Liver (tissue), 9 donors: ENCODE measurements around the gene TBC1D5. TPM values are rescaled to one million over a fixed set of nuclear protein-coding genes. Genes with fewer than 3 reads are reported as not detected.

Source experiments
- DNase-seq: peaks from one replicate; pipeline ENCODE4 v3.0.0-alpha.2; 2017; ENCODE audit warnings: low spot score
- H3K27ac ChIP-seq, 2 donors: one replicate each; pipeline ENCODE4 v1.7.0; 2013; ENCODE audit warnings: inconsistent platforms in 2 of 2, low read length in 2 of 2, control low read depth in 1 of 2, low read depth in 1 of 2, mild to moderate bottlenecking in 1 of 2
- H3K27me3 ChIP-seq, 4 donors: one replicate each; pipeline versions ENCODE4 v1.6.1 to v1.7.0; 2013; ENCODE audit warnings: low read length in 3 of 4, inconsistent platforms in 1 of 4, mild to moderate bottlenecking in 1 of 4, moderate library complexity in 1 of 4; ENCODE audit not compliant: control insufficient read depth in 4 of 4, insufficient read depth in 4 of 4
- H3K36me3 ChIP-seq, 4 donors: one replicate each; pipeline versions ENCODE4 v1.6.1 to v1.7.0; 2013; ENCODE audit warnings: low read length in 3 of 4, mild to moderate bottlenecking in 3 of 4, low read depth in 1 of 4, moderate library complexity in 1 of 4; ENCODE audit not compliant: control insufficient read depth in 4 of 4, insufficient read depth in 3 of 4
- H3K4me1 ChIP-seq, 4 donors: one replicate each; pipeline versions ENCODE4 v1.6.1 to v1.7.0; 2013; ENCODE audit warnings: low read length in 3 of 4, mild to moderate bottlenecking in 3 of 4, moderate library complexity in 1 of 4; ENCODE audit not compliant: control insufficient read depth in 4 of 4, insufficient read depth in 4 of 4
- H3K4me3 ChIP-seq, 3 donors: one replicate each; pipeline versions ENCODE4 v1.6.1 to v1.7.0; 2013; ENCODE audit warnings: low read length in 3 of 3, control low read depth in 1 of 3, low read depth in 1 of 3, mild to moderate bottlenecking in 1 of 3
- H3K9ac ChIP-seq, 2 donors: one replicate each; pipeline ENCODE4 v1.7.0; 2013; ENCODE audit warnings: low read length in 2 of 2, mild to moderate bottlenecking in 2 of 2, moderate library complexity in 2 of 2, control low read depth in 1 of 2, low read depth in 1 of 2
- H3K9me3 ChIP-seq, 4 donors: one replicate each; pipeline versions ENCODE4 v1.6.1 to v1.7.0; 2013; ENCODE audit warnings: low read length in 3 of 4; ENCODE audit not compliant: control insufficient read depth in 4 of 4
- EGR1 ChIP-seq, 2 donors: IDR thresholded peaks; 2 replicates each; pipeline ENCODE4 v1.6.1; 2016 to 2018; ENCODE audit warnings: antibody characterized with exemption in 2 of 2, low read depth in 2 of 2
- FOXA1 ChIP-seq: IDR thresholded peaks from 2 replicates; pipeline ENCODE4 v1.6.1; 2016; ENCODE audit warnings: antibody characterized with exemption
- FOXA2 ChIP-seq: IDR thresholded peaks from 2 replicates; pipeline ENCODE4 v1.6.1; 2016; ENCODE audit warnings: antibody characterized with exemption
- HNF4A ChIP-seq, 2 donors: conservative IDR thresholded peaks; 2 replicates each; pipeline ENCODE4 v1.6.1; 2016; ENCODE audit warnings: antibody characterized with exemption in 2 of 2, mild to moderate bottlenecking in 2 of 2
- NR2F2 ChIP-seq: IDR thresholded peaks from 2 replicates; pipeline ENCODE4 v1.6.1; 2016; ENCODE audit warnings: antibody characterized with exemption
- RXRA ChIP-seq, 2 donors: IDR thresholded peaks; 2 replicates each; pipeline ENCODE4 v1.6.1; 2017 to 2018; ENCODE audit warnings: antibody characterized with exemption in 2 of 2, mild to moderate bottlenecking in 1 of 2
- SP1 ChIP-seq: IDR thresholded peaks from 2 replicates; pipeline ENCODE4 v1.6.1; 2018; ENCODE audit warnings: antibody characterized with exemption, mild to moderate bottlenecking
- TAF1 ChIP-seq: conservative IDR thresholded peaks from 2 replicates; pipeline ENCODE4 v1.6.1; 2016; ENCODE audit warnings: antibody characterized with exemption, mild to moderate bottlenecking
- YY1 ChIP-seq: IDR thresholded peaks from 2 replicates; pipeline ENCODE4 v1.6.1; 2016; ENCODE audit warnings: antibody characterized with exemption, mild to moderate bottlenecking
- WGBS: extraction: QIAGEN DNeasy Blood & Tissue Kit; methylation state at CpG from one replicate; pipeline ENCODE4 v1.1.7; 2013; 5-methylcytosine and 5-hydroxymethylcytosine counted together
- polyA plus RNA-seq, 2 donors: library from polyadenylated mRNA; stranded (reverse) in 1 of 2; unstranded in 1 of 2; fragments of 200-250 nt in 1 of 2; fragments of >200 nt in 1 of 2; fragmentation: Nextera tagmentation in 1 of 2; extraction: Ambion mirVana in 1 of 2; gene quantifications; one replicate each; pipeline versions ENCODE4 v1.2.1 to v1.2.3, GENCODE V29; 2013 to 2015
- total RNA-seq, 2 donors: library from RNA; depleted of rRNA; stranded (reverse); fragments of >200 nt; gene quantifications; one replicate each; pipeline ENCODE4 v1.2.3, GENCODE V29; 2014
- TF ChIP-seq, protein P1 (sequence below): IDR thresholded peaks from 2 replicates; pipeline ENCODE4 v1.6.1; 2016; ENCODE audit warnings: antibody characterized with exemption
- TF ChIP-seq, protein P2 (sequence below): fragments of 150-350 bp; IDR thresholded peaks from 2 replicates; pipeline ENCODE4 v1.5.1; 2017; ENCODE audit warnings: improper control_type of control experiment, low read depth, low read length; ENCODE audit not compliant: missing input control
- TF ChIP-seq, protein P3 (sequence below): IDR thresholded peaks from 2 replicates; pipeline ENCODE4 v1.6.1; 2016; ENCODE audit warnings: antibody characterized with exemption
- donor health status: healthy.
- donor health status: healthy.
- donor health status: healthy.
- donor health status: healthy.
- donor health status: healthy.

The TBC1D5 gene
- total and polyA plus RNA-seq, 4 donors: 9.1 to 45.6 (median 25.6) TPM

DNA sequence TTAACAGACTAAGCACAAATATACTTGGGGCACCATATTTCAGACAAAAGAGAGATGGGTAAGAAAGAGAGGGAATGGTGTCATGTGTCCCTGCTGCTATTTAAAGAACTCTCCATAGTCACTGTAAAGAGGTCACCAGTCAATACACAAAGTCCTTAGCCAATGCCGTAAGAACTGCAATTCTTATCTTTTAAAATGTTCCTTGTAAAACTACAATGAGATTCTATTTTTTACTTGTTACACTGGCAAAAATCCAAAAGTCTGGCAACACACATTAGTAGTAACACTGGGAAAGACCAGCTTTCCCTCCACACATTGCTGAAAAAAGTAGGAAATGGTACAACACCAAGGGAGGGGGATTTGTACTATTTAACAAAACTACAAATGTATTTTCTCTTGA lies 189.4 kb downstream of the TBC1D5 start:
- H3K27ac ChIP-seq: no peak overlapping the region
- no peaks in the 10 kb centered on the region for H3K27me3 ChIP-seq
- H3K9ac ChIP-seq: no peak overlapping the region
- no peaks in the 10 kb centered on the region for H3K9me3 ChIP-seq
- no peaks in the 10 kb centered on the region for H3K36me3 ChIP-seq
- DNase-seq: no peak
- H3K4me3 ChIP-seq: no peak overlapping the region
- WGBS: 67% methylated on average over 1 of the region's 1 CpG
- no peaks in the 10 kb centered on the region for H3K4me1 ChIP-seq
- TF ChIP-seq, protein P1, sequence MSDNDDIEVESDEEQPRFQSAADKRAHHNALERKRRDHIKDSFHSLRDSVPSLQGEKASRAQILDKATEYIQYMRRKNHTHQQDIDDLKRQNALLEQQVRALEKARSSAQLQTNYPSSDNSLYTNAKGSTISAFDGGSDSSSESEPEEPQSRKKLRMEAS: no peak
- TF ChIP-seq EGR1 (IDR thresholded peaks at IDR 0.05; ENCODE audit: low read depth in 2 of 2) (no peak), FOXA1 (no peak), FOXA2 (no peak), NR2F2 (no peak), RXRA (IDR thresholded peaks at IDR 0.05) (no peak)
- TF ChIP-seq, protein P2, sequence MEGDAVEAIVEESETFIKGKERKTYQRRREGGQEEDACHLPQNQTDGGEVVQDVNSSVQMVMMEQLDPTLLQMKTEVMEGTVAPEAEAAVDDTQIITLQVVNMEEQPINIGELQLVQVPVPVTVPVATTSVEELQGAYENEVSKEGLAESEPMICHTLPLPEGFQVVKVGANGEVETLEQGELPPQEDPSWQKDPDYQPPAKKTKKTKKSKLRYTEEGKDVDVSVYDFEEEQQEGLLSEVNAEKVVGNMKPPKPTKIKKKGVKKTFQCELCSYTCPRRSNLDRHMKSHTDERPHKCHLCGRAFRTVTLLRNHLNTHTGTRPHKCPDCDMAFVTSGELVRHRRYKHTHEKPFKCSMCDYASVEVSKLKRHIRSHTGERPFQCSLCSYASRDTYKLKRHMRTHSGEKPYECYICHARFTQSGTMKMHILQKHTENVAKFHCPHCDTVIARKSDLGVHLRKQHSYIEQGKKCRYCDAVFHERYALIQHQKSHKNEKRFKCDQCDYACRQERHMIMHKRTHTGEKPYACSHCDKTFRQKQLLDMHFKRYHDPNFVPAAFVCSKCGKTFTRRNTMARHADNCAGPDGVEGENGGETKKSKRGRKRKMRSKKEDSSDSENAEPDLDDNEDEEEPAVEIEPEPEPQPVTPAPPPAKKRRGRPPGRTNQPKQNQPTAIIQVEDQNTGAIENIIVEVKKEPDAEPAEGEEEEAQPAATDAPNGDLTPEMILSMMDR: no peak
- TF ChIP-seq, protein P3, sequence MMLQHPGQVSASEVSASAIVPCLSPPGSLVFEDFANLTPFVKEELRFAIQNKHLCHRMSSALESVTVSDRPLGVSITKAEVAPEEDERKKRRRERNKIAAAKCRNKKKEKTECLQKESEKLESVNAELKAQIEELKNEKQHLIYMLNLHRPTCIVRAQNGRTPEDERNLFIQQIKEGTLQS: no peak

DNA sequence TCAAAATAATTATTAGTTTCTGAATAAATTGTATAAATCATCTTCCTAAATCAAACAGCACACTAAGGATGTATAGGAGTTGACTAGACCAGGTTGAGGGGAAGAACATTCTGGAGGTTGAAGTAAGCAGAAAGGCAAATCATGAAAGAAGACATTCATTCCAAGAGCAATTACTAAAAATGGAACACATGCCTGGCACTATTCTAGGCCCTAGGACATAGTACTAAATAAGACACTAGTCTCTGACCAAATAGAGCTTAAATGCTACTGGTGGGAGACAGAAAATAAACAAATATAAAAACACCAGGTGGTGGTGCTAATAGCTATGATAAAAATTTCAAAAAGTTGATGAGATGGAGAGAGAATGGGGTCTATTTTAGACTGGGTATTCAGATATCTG lies 190.1 kb downstream of the TBC1D5 start:
- no peak overlapping the region for H3K9ac ChIP-seq
- TF ChIP-seq RXRA (IDR thresholded peaks at IDR 0.05): no peak
- no peak for TF ChIP-seq HNF4A (conservative IDR thresholded peaks at IDR 0.05)
- H3K27me3 ChIP-seq: no peaks in the 10 kb centered on the region
- H3K27ac ChIP-seq: no peak overlapping the region
- H3K36me3 ChIP-seq: no peaks in the 10 kb centered on the region
- H3K4me3 ChIP-seq: no peak overlapping the region
- no peak for DNase-seq
- no peaks in the 10 kb centered on the region for H3K9me3 ChIP-seq
- no peaks in the 10 kb centered on the region for H3K4me1 ChIP-seq

DNA sequence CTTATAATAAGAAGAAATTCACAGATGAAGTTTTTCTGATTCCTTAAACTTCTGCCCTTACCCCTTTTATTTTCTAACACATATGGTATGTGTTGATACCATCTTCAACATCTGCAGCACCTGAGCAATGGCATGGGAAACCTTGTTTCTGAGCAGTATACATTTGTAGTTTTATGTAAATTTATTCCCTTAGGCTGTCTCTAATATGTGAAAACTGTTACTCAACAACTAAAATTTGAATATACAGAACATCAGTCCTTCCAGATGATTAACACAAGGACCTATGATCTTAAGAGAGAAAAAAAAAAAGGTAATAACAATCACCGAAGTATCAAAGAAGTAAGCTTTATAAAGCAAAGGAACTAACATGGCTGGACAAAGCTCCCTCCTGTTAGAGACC lies 190.5 kb downstream of the TBC1D5 start:
- DNase-seq: no peak
- no peak for TF ChIP-seq TAF1
- no peak for TF ChIP-seq FOXA2
- no peak for TF ChIP-seq YY1
- TF ChIP-seq, protein P2: no peak
- TF ChIP-seq FOXA1: no peak
- TF ChIP-seq, protein P3: no peak
- TF ChIP-seq, protein P1: no peak
- no peak for TF ChIP-seq SP1
- Histone ChIP-seq H3K4me1 (no peaks in the 10 kb centered on the region), H3K9ac (no peak overlapping the region), H3K36me3 (no peaks in the 10 kb centered on the region), H3K9me3 (no peaks in the 10 kb centered on the region), H3K27me3 (no peaks in the 10 kb centered on the region), H3K27ac (no peak overlapping the region), H3K4me3 (no peak overlapping the region)
- 97% methylated on average over 1 of the region's 1 CpG for WGBS
